OCI-LY1 (cell line): ENCODE data around the gene GDA.

Experiments used
- EZH2 ChIP-seq: fragments of 200-600 bp; sonication (generic), shearing (Covaris generic); IDR thresholded peaks from 2 replicates; pipeline ENCODE4 v1.8.0; 2017; ENCODE audit warnings: borderline replicate concordance, mixed run types, mild to moderate bottlenecking, antibody characterized with exemption, low read length, moderate library complexity, mixed read lengths
- TF ChIP-seq, protein P1 (sequence below): fragments of 200-600 bp; sonication (generic), shearing (Covaris generic); IDR thresholded peaks from 2 replicates; pipeline ENCODE4 v1.5.1; 2017; ENCODE audit warnings: mild to moderate bottlenecking, antibody characterized with exemption, low read length, moderate library complexity, mixed read lengths

DNA sequence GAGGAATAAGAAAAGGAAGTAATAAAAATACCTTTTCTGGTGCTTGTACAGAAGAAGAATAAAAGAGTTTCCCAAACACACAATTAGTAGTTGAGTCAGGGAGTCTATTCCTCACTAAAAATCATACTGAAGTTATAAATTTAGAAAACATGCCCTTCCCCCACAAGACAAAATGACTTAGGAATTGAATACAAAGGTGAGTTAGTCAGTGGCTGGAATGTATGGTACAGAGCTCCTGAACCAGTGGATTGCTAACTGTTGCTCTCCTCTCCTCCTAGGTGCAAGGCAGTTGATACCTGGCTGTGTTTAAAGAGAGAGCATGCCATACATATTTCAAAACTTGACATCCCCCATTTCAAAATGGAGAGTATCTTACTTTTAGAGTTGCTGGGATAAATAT, 1.9 kb downstream of the GDA start:
- TF ChIP-seq, protein P1, sequence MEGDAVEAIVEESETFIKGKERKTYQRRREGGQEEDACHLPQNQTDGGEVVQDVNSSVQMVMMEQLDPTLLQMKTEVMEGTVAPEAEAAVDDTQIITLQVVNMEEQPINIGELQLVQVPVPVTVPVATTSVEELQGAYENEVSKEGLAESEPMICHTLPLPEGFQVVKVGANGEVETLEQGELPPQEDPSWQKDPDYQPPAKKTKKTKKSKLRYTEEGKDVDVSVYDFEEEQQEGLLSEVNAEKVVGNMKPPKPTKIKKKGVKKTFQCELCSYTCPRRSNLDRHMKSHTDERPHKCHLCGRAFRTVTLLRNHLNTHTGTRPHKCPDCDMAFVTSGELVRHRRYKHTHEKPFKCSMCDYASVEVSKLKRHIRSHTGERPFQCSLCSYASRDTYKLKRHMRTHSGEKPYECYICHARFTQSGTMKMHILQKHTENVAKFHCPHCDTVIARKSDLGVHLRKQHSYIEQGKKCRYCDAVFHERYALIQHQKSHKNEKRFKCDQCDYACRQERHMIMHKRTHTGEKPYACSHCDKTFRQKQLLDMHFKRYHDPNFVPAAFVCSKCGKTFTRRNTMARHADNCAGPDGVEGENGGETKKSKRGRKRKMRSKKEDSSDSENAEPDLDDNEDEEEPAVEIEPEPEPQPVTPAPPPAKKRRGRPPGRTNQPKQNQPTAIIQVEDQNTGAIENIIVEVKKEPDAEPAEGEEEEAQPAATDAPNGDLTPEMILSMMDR, result no peak
- no peak for TF ChIP-seq EZH2
